GM18520 (cell line): Measurements from ENCODE around the gene NRXN3.

Experiments used
- ATAC-seq: cut with Tn5 transposase; IDR thresholded peaks from one replicate; pipeline ENCODE4 v1.9.1; 2021; ENCODE audit not compliant: unreplicated experiment

Gene NRXN3

GRCh38 chr14:79436335-79436734 is 1266.2 kb downstream of the NRXN3 start:
- no peak for ATAC-seq

GRCh38 chr14:79437951-79438350 is 1267.8 kb downstream of the NRXN3 start:
- ATAC-seq: no peak

DNA sequence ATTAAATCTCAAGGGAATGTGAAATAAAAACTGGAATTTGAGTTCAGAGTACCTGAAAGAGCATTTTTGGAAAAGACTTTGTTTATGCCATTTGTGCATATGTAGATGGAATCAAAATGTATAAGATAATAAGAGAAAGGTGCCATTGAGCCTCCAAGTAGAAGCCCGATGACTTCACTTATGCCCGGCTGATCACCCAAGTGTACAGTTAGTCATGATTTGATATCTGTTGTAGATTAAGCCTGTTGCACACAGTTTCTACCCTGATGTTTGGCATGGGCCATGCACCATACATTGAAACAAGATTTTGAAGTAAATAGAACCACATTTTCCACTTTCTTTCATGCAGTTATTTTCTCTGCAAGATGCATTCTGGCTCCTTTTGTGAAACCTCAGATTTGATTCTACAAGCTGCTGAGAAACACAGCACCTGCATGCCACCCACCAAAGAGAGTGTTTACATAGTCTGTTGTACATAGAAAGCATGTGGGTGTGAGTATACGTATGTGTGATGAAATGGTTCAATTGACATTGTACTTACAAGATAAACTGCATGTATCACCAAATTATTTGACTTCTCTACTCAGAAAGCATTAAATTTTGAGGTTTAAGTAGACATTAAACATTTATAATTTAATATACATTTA is 1268.6 kb downstream of the NRXN3 start:
- no peak for ATAC-seq

- no peak for ATAC-seq
Measured at GRCh38 chr14:79442786-79443185, 1272.6 kb downstream of the NRXN3 start.

DNA sequence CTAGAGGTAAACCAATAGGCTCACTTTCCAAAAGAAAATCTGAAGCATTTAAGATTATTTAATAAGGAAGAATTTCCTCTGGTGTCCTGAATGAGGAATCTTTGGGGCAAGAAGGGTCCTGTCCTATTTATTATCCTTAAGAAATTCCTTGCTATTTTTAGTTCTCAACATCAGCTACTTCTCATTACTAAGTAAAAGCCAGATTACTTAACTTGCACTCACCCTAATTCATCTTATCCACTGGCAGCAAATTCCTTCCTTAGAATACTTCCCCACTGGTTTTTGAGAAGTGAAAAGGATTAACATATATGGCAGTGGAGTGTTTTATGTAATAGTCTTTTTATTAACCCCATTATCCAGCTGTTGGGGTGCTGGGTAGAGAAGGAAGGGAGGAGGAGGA is 1273.4 kb downstream of the NRXN3 start:
- no peak for ATAC-seq

GRCh38 chr14:79448960-79449359 is 1278.8 kb downstream of the NRXN3 start:
- no peak for ATAC-seq

DNA sequence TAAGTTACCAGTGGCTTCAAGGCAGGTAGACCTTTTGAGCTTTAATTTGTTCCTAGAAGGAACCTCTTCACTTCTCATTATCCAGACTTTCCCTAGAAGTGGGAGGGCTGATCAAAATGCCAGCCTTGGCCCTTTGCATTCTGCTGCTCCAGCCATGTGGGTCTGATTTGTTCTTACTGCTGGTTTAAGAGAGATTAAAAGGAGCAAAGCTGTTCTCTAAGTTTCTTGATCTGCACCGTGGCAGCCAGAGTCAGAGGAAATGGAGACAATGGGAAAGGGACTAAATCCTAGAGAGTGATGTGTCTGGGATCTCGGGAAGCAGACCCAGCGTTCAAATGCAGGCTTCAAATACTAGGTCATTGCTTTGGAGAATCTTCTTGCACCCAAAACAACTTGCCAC is 1281.4 kb downstream of the NRXN3 start:
- ATAC-seq: no peak

DNA sequence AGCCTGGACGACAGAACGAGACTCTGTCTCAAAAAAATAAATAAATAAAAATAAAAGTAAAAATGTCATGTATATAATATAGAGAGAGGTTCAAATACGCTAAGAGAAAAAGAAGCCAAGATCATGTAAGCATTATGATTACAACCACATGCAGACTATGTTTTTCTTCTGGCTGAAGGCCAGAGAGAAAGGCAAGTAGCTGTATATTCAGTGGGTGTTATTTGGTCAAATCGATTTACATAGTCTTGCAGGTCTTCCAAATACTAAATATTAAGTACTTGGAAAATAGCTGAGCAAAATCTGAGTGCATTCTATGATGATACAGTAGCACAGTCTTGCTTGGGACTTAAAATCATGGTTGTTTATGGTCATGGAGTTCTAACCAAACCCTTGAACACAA is 1283.1 kb downstream of the NRXN3 start:
- ATAC-seq: no peak

GRCh38 chr14:79464468-79464867 is 1294.3 kb downstream of the NRXN3 start:
- ATAC-seq: no peak

GRCh38 chr14:79465651-79466050 is 1295.5 kb downstream of the NRXN3 start:
- ATAC-seq: no peak

- ATAC-seq: no peak
Measured at GRCh38 chr14:79466938-79467527, 1296.9 kb downstream of the NRXN3 start.

DNA sequence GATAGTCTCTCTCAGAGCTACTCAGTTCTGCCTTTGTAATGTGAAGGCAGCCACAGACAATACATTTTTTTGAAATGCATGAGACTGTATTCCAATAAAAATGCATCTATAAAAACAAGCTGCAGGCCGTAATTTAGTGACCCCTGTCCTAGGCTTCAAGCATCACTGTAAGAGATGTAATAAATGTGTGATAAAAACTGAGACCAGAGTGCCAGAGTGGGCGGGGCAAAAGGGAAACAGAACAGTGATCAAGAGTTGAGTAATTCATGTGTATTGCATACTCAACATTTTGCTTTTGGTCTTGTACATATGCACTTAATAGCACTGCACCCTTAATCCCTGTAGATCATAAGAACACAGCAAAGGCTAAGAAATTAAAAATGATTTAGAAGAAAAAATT is 1297.7 kb downstream of the NRXN3 start:
- no peak for ATAC-seq

GRCh38 chr14:79468486-79468885 is 1298.3 kb downstream of the NRXN3 start:
- ATAC-seq: no peak

GRCh38 chr14:79473651-79474050 is 1303.5 kb downstream of the NRXN3 start:
- no peak for ATAC-seq

DNA sequence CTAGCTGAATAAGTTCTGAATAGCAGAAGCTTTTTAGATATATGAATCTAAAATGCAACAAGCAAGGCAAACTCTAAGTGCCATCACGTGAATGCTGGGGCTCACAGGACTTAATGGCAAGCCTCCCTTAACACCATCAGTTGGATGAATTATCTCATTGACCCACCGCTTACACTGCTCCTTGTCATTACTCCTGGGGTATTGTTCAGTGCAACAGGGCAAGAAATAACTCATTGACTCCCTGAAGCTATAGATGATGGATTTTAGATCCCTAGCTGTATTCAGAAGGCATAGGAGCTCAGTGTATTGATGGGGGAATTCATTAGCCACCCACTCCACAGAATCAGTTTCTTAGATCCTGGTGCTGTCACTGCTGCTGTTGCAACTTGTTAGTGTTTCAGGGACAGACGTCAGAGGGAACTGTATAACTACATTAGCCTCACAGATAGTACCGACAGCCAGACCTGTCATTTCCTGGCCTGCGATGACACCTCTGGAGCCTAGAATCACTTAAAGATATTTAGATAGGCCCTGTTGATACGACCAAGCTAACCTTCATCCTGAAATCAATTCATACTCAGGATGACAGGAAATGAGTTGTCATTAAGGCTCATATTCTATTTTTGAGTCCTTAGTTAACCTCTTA is 1305.8 kb downstream of the NRXN3 start:
- ATAC-seq: no peak

DNA sequence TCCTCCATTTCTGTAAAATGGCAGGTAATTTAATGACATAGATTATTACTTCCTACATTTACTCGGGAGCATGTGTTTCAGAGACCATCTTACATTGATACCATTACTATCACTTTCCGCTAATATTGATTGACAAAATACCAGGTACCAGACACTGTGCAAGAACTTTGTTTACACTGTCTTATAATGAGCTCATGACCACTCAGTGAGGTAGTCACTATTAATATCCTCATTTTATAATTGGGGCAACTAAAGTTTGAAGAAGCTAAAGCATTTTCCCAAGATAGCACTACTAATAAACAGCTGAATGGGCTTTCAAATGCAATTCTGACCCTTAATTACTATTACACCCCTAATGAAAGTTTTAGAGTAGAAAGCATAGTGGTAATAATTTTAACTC is 1306.4 kb downstream of the NRXN3 start:
- no peak for ATAC-seq

DNA sequence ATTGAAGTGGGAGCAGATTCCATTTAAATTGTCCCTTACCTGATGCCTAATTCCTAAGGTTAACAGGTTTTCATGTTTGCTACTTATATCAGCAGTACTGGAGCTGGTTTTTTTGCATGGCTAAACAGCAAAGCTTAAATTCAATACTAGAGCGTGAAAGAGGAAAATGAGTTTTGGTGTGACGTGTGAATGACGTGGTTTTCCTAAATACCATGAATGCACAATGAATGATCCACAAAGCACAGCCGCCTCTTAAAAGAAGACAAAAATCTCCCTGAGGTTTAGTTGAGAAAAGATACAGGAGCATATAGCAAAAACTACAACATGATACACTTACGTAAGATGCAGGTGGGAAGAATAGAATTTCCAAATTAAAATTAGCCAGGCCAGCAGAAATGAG is 1310.0 kb downstream of the NRXN3 start:
- ATAC-seq: no peak

DNA sequence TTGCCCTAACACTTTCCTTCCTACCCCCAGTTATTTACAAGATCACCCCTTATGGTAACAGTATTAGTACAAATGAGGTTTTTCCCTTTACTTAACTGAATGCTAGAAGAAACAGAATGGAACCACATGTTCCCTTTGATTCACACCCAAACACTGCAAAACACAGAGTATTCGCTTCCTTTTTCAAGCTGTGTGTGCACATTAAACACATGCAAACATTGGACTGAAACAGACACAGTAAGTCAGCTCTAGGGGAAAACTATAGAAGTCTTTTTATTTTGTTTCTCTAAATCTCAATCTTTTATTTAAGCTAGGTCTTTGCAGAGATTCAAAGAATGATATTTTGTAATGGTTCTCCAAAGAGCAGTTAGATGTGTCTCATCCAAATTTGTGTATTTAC is 1312.7 kb downstream of the NRXN3 start:
- no peak for ATAC-seq

DNA sequence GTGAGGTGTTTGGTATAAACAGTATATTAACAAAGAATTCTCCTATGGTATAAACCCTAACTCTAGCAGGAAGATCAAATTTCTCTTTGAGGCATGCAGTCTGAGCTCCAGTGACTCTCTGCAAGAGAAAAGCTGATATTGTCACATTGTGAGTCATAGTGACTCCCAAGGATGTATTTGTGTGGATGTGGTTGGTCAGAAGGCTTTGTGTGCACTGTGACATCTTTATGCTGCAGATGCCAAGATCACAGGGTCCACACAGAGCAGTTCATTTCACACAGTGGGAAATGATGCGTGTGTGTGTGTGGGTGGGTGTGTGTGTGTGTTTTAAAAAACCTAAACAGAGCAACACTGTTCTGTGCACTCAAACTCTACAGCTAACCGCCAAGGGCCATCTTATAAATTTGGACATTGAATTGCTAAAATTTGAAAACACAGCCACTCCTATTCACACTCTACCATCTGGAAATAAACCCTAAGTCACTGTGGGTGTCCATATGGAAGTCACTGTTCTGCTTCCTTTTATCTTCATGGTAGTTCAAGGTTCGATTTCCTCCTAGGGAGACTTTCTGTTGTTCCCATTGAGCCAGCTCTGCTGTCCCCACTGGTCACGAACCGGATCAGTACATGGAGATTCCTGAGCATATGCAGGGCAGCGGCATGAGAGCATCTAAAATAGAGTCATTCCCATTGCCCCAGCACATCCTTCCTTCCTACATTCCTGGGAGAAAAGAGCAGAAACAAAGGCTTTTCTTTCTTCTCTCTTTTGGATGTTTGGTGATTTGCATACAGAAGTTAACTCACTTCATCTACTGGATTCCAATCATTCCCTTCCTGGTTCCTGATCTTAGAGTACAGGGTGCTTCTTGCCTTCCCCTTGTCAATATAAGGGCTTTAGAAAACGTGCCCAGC is 1313.6 kb downstream of the NRXN3 start:
- no peak for ATAC-seq

GRCh38 chr14:79487632-79488031 is 1317.5 kb downstream of the NRXN3 start:
- ATAC-seq: no peak

- no peak for ATAC-seq
Measured at GRCh38 chr14:79491161-79491560, 1321.0 kb downstream of the NRXN3 start.
